H1 (cell line): Measurements from ENCODE around the gene PALS2. TPM values are rescaled to one million over a fixed set of nuclear protein-coding genes. Genes with fewer than 3 reads are reported as not detected.

Experiments used
- CTCF ChIA-PET: fragments of 300-600 bp; sonication (Branson Sonifier 250); formaldehyde crosslinking; loops from one replicate; lab custom pipeline; 2021; ENCODE audit not compliant: partially characterized antibody; lab: Charles Lee
- POLR2A ChIA-PET: fragments of 300-600 bp; sonication (Branson Sonifier 250); formaldehyde crosslinking; loops from one replicate; lab custom pipeline; 2021; ENCODE audit warnings: inconsistent platforms; ENCODE audit not compliant: partially characterized antibody; lab: Charles Lee
- DNase-seq, 2 experiments: peaks; one replicate each; pipeline versions ENCODE4 v3.0.0 to v3.0.0-alpha.2; 2010 to 2022; ENCODE audit warnings: low spot score in 2 of 2, low read depth in 1 of 2, mixed read lengths in 1 of 2
- FAIRE-seq: peaks from 2 replicates; lab custom pipeline; 2011; peaks lifted over from hg19 to GRCh38; lab: Jason Lieb, UNC
- H2AFZ ChIP-seq: 2 replicates; pipeline ENCODE4 v1.8.1; 2012; ENCODE audit warnings: low read length, inconsistent platforms
- H2AK5ac ChIP-seq: 2 replicates; pipeline ENCODE4 v1.6.1; 2013; ENCODE audit warnings: low read depth, low read length
- H2BK120ac ChIP-seq: replicated peaks from 2 replicates; pipeline ENCODE3; 2013; ENCODE audit warnings: low read depth, low read length, inconsistent platforms
- H2BK12ac ChIP-seq: 2 replicates; pipeline ENCODE4 v1.6.1; 2013; ENCODE audit warnings: low read depth, low read length
- H2BK15ac ChIP-seq: 2 replicates; pipeline ENCODE4 v1.6.1; 2013; ENCODE audit warnings: low read length
- H2BK20ac ChIP-seq: 2 replicates; pipeline ENCODE4 v1.6.1; 2013; ENCODE audit warnings: low read length
- H2BK5ac ChIP-seq: 2 replicates; pipeline ENCODE4 v1.6.1; 2013; ENCODE audit warnings: low read depth, low read length
- H3K14ac ChIP-seq: 2 replicates; pipeline ENCODE4 v1.6.1; 2013; ENCODE audit warnings: inconsistent platforms; ENCODE audit not compliant: insufficient read length
- H3K18ac ChIP-seq: 2 replicates; pipeline ENCODE4 v1.6.1; 2013; ENCODE audit warnings: low read length; ENCODE audit errors: extremely low read depth
- H3K23ac ChIP-seq: 2 replicates; pipeline ENCODE4 v1.6.1; 2013; ENCODE audit warnings: inconsistent platforms; ENCODE audit not compliant: insufficient read length
- H3K23me2 ChIP-seq: 2 replicates; pipeline ENCODE4 v1.6.1; 2013; ENCODE audit warnings: low read depth, low read length
- H3K27ac ChIP-seq: 2 replicates; pipeline ENCODE4 v1.6.1; 2011; ENCODE audit warnings: low read depth, low read length, inconsistent platforms
- H3K27me3 ChIP-seq, 4 experiments: replicated peaks in 1 of 4; 1 replicate in 1 of 4; 2 replicates in 3 of 4; pipeline versions ENCODE4 v1.6.1 to v1.8.1; 2011 to 2013; ENCODE audit warnings: low read length in 3 of 4, mild to moderate bottlenecking in 3 of 4, inconsistent platforms in 2 of 4, mixed read lengths in 2 of 4, moderate library complexity in 1 of 4; ENCODE audit not compliant: control insufficient read depth in 3 of 4, insufficient read depth in 3 of 4; ENCODE audit errors: extremely low read depth in 1 of 4
- H3K36me3 ChIP-seq, 4 experiments: 2 replicates each; pipeline versions ENCODE4 v1.6.1 to v1.8.1; 2011 to 2013; ENCODE audit warnings: mild to moderate bottlenecking in 4 of 4, low read length in 3 of 4, moderate library complexity in 2 of 4, control low read depth in 1 of 4, inconsistent platforms in 1 of 4; ENCODE audit not compliant: insufficient read depth in 4 of 4, control insufficient read depth in 2 of 4
- H3K4ac ChIP-seq: replicated peaks from 2 replicates; pipeline ENCODE3; 2013; ENCODE audit warnings: low read length, low read depth, mixed read lengths, inconsistent platforms; ENCODE audit not compliant: insufficient read length
- H3K4me1 ChIP-seq, 4 experiments: replicated peaks in 1 of 4; 1 replicate in 1 of 4; 2 replicates in 3 of 4; pipeline versions ENCODE4 v1.6.1 to v1.8.1; 2011 to 2013; ENCODE audit warnings: low read length in 3 of 4, inconsistent platforms in 2 of 4, mixed read lengths in 1 of 4; ENCODE audit not compliant: insufficient read depth in 4 of 4, control insufficient read depth in 3 of 4
- H3K4me2 ChIP-seq, 2 experiments: 2 replicates each; pipeline versions ENCODE4 v1.6.1 to v1.8.1; 2011 to 2013; ENCODE audit warnings: low read depth in 2 of 2, low read length in 2 of 2, control low read depth in 1 of 2, inconsistent platforms in 1 of 2, mild to moderate bottlenecking in 1 of 2; ENCODE audit not compliant: insufficient read depth in 1 of 2
- H3K4me3 ChIP-seq, 4 experiments: fragments of 200-600, 300-600 bp in 1 of 4; sonication (generic), shearing (Covaris generic), sonication (Bioruptor Twin) in 1 of 4; 2 replicates each; pipeline versions ENCODE4 v1.5.1 to v1.8.1; 2011 to 2016; ENCODE audit warnings: low read length in 4 of 4, low read depth in 3 of 4, control low read depth in 2 of 4, inconsistent platforms in 2 of 4, mild to moderate bottlenecking in 2 of 4, mixed read lengths in 1 of 4, moderate library complexity in 1 of 4; ENCODE audit not compliant: insufficient read depth in 2 of 4; ENCODE audit errors: extremely low read depth in 1 of 4
- H3K56ac ChIP-seq: replicated peaks from 2 replicates; pipeline ENCODE3; 2013; ENCODE audit warnings: low read depth, mild to moderate bottlenecking, mixed read lengths, low read length, inconsistent platforms; ENCODE audit not compliant: insufficient read length
- H3K79me1 ChIP-seq: 2 replicates; pipeline ENCODE4 v1.6.1; 2013; ENCODE audit warnings: low read depth, low read length, control low read depth
- H3K79me2 ChIP-seq, 2 experiments: 2 replicates each; pipeline versions ENCODE4 v1.6.1 to v1.8.1; 2012 to 2013; ENCODE audit warnings: low read length in 2 of 2, mild to moderate bottlenecking in 2 of 2, inconsistent platforms in 1 of 2; ENCODE audit not compliant: insufficient read depth in 2 of 2, control insufficient read depth in 1 of 2
- H3K9ac ChIP-seq, 4 experiments: replicated peaks in 1 of 4; 1 replicate in 1 of 4; 2 replicates in 3 of 4; pipeline versions ENCODE4 v1.6.1 to v1.8.1; 2011 to 2013; ENCODE audit warnings: low read depth in 3 of 4, low read length in 3 of 4, control low read depth in 2 of 4, mild to moderate bottlenecking in 2 of 4, moderate library complexity in 2 of 4, inconsistent platforms in 1 of 4; ENCODE audit errors: extremely low read depth in 1 of 4
- H3K9me3 ChIP-seq, 2 experiments: 2 replicates each; pipeline versions ENCODE4 v1.6.1 to v1.8.1; 2012 to 2013; ENCODE audit warnings: mild to moderate bottlenecking in 2 of 2, moderate library complexity in 2 of 2, control low read depth in 1 of 2, inconsistent platforms in 1 of 2, low read depth in 1 of 2, low read length in 1 of 2, mixed read lengths in 1 of 2; ENCODE audit not compliant: insufficient read depth in 2 of 2
- H4K20me1 ChIP-seq, 2 experiments: replicated peaks in 1 of 2; 2 replicates each; pipeline versions ENCODE3 to v1.8.1; 2011 to 2013; ENCODE audit warnings: inconsistent platforms in 2 of 2, low read length in 2 of 2, mild to moderate bottlenecking in 1 of 2; ENCODE audit not compliant: insufficient read depth in 2 of 2, control insufficient read depth in 1 of 2
- H4K5ac ChIP-seq: 2 replicates; pipeline ENCODE4 v1.6.1; 2013; ENCODE audit warnings: low read length, low read depth, mixed read lengths, inconsistent platforms; ENCODE audit not compliant: insufficient read length
- H4K8ac ChIP-seq: 2 replicates; pipeline ENCODE4 v1.8.0; 2013; ENCODE audit warnings: mild to moderate bottlenecking, moderate library complexity, low read length, inconsistent platforms; ENCODE audit not compliant: insufficient read depth; ENCODE audit errors: extremely low read depth
- H4K91ac ChIP-seq: replicated peaks from 2 replicates; pipeline ENCODE3; 2013; ENCODE audit warnings: low read length, mixed read lengths, inconsistent platforms; ENCODE audit not compliant: insufficient read length
- CEBPB ChIP-seq: IDR thresholded peaks from 2 replicates; pipeline ENCODE4 v1.6.1; 2012; ENCODE audit warnings: low read depth, low read length
- EGR1 ChIP-seq: IDR thresholded peaks from 2 replicates; pipeline ENCODE4 v1.6.1; 2011; ENCODE audit warnings: low read depth, low read length, borderline replicate concordance
- KDM1A ChIP-seq: fragments of 200-600, 300-600 bp; sonication (generic); IDR thresholded peaks from 2 replicates; pipeline ENCODE4 v1.7.1; 2016; ENCODE audit warnings: mild to moderate bottlenecking, low read length, borderline replicate concordance
- SIN3A ChIP-seq, 2 experiments: IDR thresholded peaks in 1 of 2; conservative IDR thresholded peaks in 1 of 2; 2 replicates each; pipeline ENCODE4 v1.6.1; 2011 to 2012; ENCODE audit warnings: low read length in 2 of 2, improper control_type of control experiment in 1 of 2, low read depth in 1 of 2, mild to moderate bottlenecking in 1 of 2
- SRF ChIP-seq: IDR thresholded peaks from 2 replicates; pipeline ENCODE4 v1.6.1; 2011; ENCODE audit warnings: mild to moderate bottlenecking, low read depth, low read length, moderate library complexity
- polyA plus RNA-seq, 7 experiments: library from polyadenylated mRNA; depleted of rRNA in 3 of 7; stranded (reverse) in 5 of 7; unstranded in 2 of 7; fragments of >200 nt in 5 of 7; fragments of 200-250 nt in 2 of 7; gene quantifications; 1 replicate in 5 of 7; 2 replicates in 1 of 7; 4 replicates in 1 of 7; pipeline versions ENCODE4 v1.2.1 to v1.2.3, GENCODE V29; 2011 to 2013; ENCODE audit warnings: missing spikeins in 2 of 7, mixed read lengths in 2 of 7
- total RNA-seq: library from RNA; stranded (reverse); fragmentation: NEBNext Ultra II Directional; extraction: Animal tissue kit (Norgen Biotek cat#: 25700); gene quantifications from 2 replicates; pipeline ENCODE4 v1.2.1, GENCODE V29; 2021
- TF ChIP-seq, protein P1 (sequence below): IDR thresholded peaks from 2 replicates; pipeline ENCODE4 v1.6.1; 2012; ENCODE audit warnings: inconsistent platforms

The PALS2 gene
- total and polyA plus RNA-seq, 2 of the 8 experiments (the other 6 are each of a cell fraction or from before 2014, with no cell fraction given): 10.4 to 98.3 TPM

DNA sequence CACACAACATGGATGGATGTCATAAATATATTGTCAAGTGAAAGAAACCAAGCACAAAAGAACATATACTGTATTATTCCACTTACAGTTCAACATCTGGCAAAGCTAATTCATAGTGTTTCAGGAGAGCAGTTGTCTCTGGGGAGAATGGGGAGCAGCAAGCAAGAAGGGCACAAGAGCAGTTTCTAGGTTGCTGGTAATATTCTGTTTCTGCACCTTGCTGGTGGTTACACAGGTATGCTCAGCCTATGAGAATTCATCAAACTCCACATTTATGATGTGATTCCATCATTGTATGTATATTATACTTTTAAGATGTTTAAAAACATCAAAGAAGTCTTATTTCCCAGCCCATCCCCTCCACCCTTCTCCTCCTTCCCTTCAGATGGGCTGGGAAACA, 18.1 kb upstream of the PALS2 start:
- no peak overlapping the region for H3K4ac ChIP-seq
- no peak overlapping the region for H2AFZ ChIP-seq
- no peak overlapping the region for H2BK5ac ChIP-seq
- DNase-seq (no peak), FAIRE-seq (no peak)
- no peaks in the 10 kb centered on the region for H4K20me1 ChIP-seq
- no peak overlapping the region for H2AK5ac ChIP-seq
- POLR2A ChIA-PET: no interaction called here
- no peak overlapping the region for H3K14ac ChIP-seq
- no peaks in the 10 kb centered on the region for H3K79me2 ChIP-seq
- H4K5ac ChIP-seq: no peak overlapping the region
- no peak overlapping the region for H2BK20ac ChIP-seq
- no peaks in the 10 kb centered on the region for H3K27me3 ChIP-seq
- H3K4me2 ChIP-seq: no peak overlapping the region
- H4K8ac ChIP-seq: no peak overlapping the region
- H3K4me1 ChIP-seq: no peaks in the 10 kb centered on the region
- no peak overlapping the region for H2BK15ac ChIP-seq
- no peak overlapping the region for H3K56ac ChIP-seq
- H3K36me3 ChIP-seq: no peaks in the 10 kb centered on the region
- no peaks in the 10 kb centered on the region for H3K23me2 ChIP-seq
- no peak overlapping the region for H3K18ac ChIP-seq
- no peak overlapping the region for H2BK120ac ChIP-seq
- H3K23ac ChIP-seq: no peak overlapping the region
- H3K9me3 ChIP-seq: no peaks in the 10 kb centered on the region
- TF ChIP-seq EGR1 (no peak), SRF (no peak), KDM1A (no peak), SIN3A (conservative IDR thresholded peaks at IDR 0.05 in 1 of 2, IDR thresholded peaks at IDR 0.05 in 1 of 2; ENCODE audit: low read depth in 1 of 2, low read length in 2 of 2) (no peak), CEBPB (no peak)
- TF ChIP-seq, protein P1, sequence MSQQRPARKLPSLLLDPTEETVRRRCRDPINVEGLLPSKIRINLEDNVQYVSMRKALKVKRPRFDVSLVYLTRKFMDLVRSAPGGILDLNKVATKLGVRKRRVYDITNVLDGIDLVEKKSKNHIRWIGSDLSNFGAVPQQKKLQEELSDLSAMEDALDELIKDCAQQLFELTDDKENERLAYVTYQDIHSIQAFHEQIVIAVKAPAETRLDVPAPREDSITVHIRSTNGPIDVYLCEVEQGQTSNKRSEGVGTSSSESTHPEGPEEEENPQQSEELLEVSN: no peak
- H3K9ac ChIP-seq: no peak overlapping the region
- no peaks in the 10 kb centered on the region for H3K79me1 ChIP-seq
- no peak overlapping the region for H3K27ac ChIP-seq
- no peak overlapping the region for H4K91ac ChIP-seq
- H3K4me3 ChIP-seq: no peak overlapping the region
- no peak overlapping the region for H2BK12ac ChIP-seq
- CTCF ChIA-PET: no interaction called here
